ENCODE measurements around the gene PLEKHG3. TPM values are rescaled to one million over a fixed set of nuclear protein-coding genes. Genes with fewer than 3 reads are reported as not detected.

The PLEKHG3 gene
- total and polyA plus RNA-seq, 4 donors = 8.4 to 21.3 (median 14.6) TPM

DNA sequence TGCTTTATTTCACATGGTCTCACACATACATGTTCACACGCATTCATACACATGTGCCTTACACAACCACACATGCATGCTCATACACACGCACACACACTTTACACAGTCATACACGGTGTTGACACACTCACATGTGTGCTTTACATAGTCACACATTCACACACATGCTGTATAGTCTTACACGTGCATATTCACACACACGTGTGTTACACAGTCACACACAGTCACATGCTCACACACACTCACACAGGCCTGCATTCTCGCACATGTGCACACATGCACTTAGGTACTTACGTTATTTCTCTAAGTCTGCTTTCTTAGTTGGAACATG is 18.0 kb upstream of the PLEKHG3 start:
- H3K36me3 ChIP-seq (ENCODE audit: control insufficient read depth in 4 of 4, insufficient read depth in 3 of 4, low read depth in 1 of 4, low read length in 3 of 4) = no peaks in the 10 kb centered on the region
- H3K4me1 ChIP-seq (ENCODE audit: control insufficient read depth in 4 of 4, insufficient read depth in 4 of 4, low read length in 3 of 4) = no peaks in the 10 kb centered on the region
- no peak overlapping the region for H3K9ac ChIP-seq (ENCODE audit: low read depth in 1 of 2, low read length in 2 of 2)
- no peaks in the 10 kb centered on the region for H3K27me3 ChIP-seq (ENCODE audit: control insufficient read depth in 4 of 4, insufficient read depth in 4 of 4, low read length in 3 of 4)
- no peak overlapping the region for H3K27ac ChIP-seq (ENCODE audit: low read depth in 1 of 2, low read length in 2 of 2)
- no peak overlapping the region for H3K4me3 ChIP-seq (ENCODE audit: low read depth in 1 of 3, low read length in 3 of 3)
- TF ChIP-seq NR2F2 (IDR thresholded peaks at IDR 0.05) (no peak), GABPA (IDR thresholded peaks at IDR 0.05 in 1 of 2, conservative IDR thresholded peaks at IDR 0.05 in 1 of 2) (no peak)
- 83% methylated on average over 7 of the region's 7 CpGs for WGBS
- no peaks in the 10 kb centered on the region for H3K9me3 ChIP-seq (ENCODE audit: control insufficient read depth in 4 of 4, low read length in 3 of 4)
- no peak for DNase-seq (ENCODE audit: low spot score)

GRCh38 chr14:64688031-64688430 is 16.2 kb upstream of the PLEKHG3 start:
- Histone ChIP-seq H3K27me3 (ENCODE audit: control insufficient read depth in 4 of 4, insufficient read depth in 4 of 4, low read length in 3 of 4) (no peaks in the 10 kb centered on the region), H3K9me3 (ENCODE audit: control insufficient read depth in 4 of 4, low read length in 3 of 4) (no peaks in the 10 kb centered on the region), H3K27ac (ENCODE audit: low read depth in 1 of 2, low read length in 2 of 2) (no peak overlapping the region), H3K36me3 (ENCODE audit: control insufficient read depth in 4 of 4, insufficient read depth in 3 of 4, low read depth in 1 of 4, low read length in 3 of 4) (no peaks in the 10 kb centered on the region), H3K4me1 (ENCODE audit: control insufficient read depth in 4 of 4, insufficient read depth in 4 of 4, low read length in 3 of 4) (no peaks in the 10 kb centered on the region), H3K9ac (ENCODE audit: low read depth in 1 of 2, low read length in 2 of 2) (no peak overlapping the region), H3K4me3 (ENCODE audit: low read depth in 1 of 3, low read length in 3 of 3) (no peak overlapping the region)
- WGBS = 81% methylated on average over 2 of the region's 2 CpGs
- TF ChIP-seq ZBTB33 (IDR thresholded peaks at IDR 0.05) (no peak), NR2F2 (IDR thresholded peaks at IDR 0.05) (no peak), HNF4A (conservative IDR thresholded peaks at IDR 0.05) (no peak), CTCF (IDR thresholded peaks at IDR 0.05; ENCODE audit: low read depth, low read length, missing input control) (no peak), JUND (IDR thresholded peaks at IDR 0.05) (no peak), HNF4G (IDR thresholded peaks at IDR 0.05) (no peak), SP1 (IDR thresholded peaks at IDR 0.05) (no peak), RXRA (IDR thresholded peaks at IDR 0.05) (no peak), ATF3 (IDR thresholded peaks at IDR 0.05) (no peak), RAD21 (IDR thresholded peaks at IDR 0.05) (no peak), FOXA2 (IDR thresholded peaks at IDR 0.05) (no peak), YY1 (IDR thresholded peaks at IDR 0.05) (no peak)
- TF ChIP-seq, protein P1, sequence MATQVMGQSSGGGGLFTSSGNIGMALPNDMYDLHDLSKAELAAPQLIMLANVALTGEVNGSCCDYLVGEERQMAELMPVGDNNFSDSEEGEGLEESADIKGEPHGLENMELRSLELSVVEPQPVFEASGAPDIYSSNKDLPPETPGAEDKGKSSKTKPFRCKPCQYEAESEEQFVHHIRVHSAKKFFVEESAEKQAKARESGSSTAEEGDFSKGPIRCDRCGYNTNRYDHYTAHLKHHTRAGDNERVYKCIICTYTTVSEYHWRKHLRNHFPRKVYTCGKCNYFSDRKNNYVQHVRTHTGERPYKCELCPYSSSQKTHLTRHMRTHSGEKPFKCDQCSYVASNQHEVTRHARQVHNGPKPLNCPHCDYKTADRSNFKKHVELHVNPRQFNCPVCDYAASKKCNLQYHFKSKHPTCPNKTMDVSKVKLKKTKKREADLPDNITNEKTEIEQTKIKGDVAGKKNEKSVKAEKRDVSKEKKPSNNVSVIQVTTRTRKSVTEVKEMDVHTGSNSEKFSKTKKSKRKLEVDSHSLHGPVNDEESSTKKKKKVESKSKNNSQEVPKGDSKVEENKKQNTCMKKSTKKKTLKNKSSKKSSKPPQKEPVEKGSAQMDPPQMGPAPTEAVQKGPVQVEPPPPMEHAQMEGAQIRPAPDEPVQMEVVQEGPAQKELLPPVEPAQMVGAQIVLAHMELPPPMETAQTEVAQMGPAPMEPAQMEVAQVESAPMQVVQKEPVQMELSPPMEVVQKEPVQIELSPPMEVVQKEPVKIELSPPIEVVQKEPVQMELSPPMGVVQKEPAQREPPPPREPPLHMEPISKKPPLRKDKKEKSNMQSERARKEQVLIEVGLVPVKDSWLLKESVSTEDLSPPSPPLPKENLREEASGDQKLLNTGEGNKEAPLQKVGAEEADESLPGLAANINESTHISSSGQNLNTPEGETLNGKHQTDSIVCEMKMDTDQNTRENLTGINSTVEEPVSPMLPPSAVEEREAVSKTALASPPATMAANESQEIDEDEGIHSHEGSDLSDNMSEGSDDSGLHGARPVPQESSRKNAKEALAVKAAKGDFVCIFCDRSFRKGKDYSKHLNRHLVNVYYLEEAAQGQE (IDR thresholded peaks at IDR 0.05) = no peak
- DNase-seq (ENCODE audit: low spot score) = no peak

Data from liver (tissue), 9 donors.